ENCODE results near the gene TMC5.

DNA sequence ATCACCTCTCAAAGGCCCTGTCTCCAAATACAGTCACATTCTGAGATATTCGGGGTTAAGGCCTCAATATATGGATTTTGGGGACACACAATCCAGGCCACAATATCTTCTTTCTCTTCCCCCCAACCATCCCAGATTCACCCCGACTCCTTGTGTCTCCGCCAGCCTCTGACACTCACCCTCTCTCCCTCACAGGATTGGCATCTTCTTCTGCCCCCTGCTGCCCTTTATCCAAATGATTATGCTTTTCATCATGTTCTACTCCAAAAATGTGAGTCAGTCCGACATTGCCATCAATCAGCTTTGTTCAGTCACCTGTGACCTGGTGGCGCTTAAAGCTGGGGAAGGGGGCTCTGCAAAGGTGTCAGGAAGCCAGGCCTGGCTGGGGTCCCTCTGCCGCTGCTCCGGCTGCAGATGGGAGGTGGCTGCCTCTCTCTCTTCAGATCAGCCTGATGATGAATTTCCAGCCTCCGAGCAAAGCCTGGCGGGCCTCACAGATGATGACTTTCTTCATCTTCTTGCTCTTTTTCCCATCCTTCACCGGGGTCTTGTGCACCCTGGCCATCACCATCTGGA lies 69.2 kb downstream of the TMC5 start:
- TF ChIP-seq POLR2A (IDR thresholded peaks at IDR 0.05; ENCODE audit: low read depth, low read length) (no peak), CEBPB (IDR thresholded peaks at IDR 0.05; ENCODE audit: low read depth, low read length) (no peak)

Measured in IMR-90 (cell line).